ENCODE results near the gene CKMT2. TPM values are rescaled to one million over a fixed set of nuclear protein-coding genes. Genes with fewer than 3 reads are reported as not detected.

Gene CKMT2
- total RNA-seq, 6 donors from 2014 or later = 2.1 to 2.7 (median 2.3) TPM; not detected in 3

- 80 to 84% methylated on average over 12 of the region's 12 CpGs for WGBS, 2 donors
- no peaks in the 10 kb centered on the region for H3K27me3 ChIP-seq
- H3K4me1 ChIP-seq = peaks cover 9 to 22% (median 15%) of the 10 kb centered on the region in 4 donors
- ATAC-seq (ENCODE audit: low FRiP score in 2 of 2) = peak; percentile 12 to 20
- H3K4me3 ChIP-seq = peak overlapping the region in 3 of 4 donors; percentile 17 to 46 (median 34)
- H3K9me3 ChIP-seq = no peaks in the 10 kb centered on the region
- peak overlapping the region in 3 of 4 donors; percentile 27 to 38 (median 31) for H3K27ac ChIP-seq
- no peaks in the 10 kb centered on the region for H3K36me3 ChIP-seq
- peak in 1 of 2 donors; percentile 48 for DNase-seq
- TF ChIP-seq POLR2AphosphoS5 (IDR thresholded peaks at IDR 0.05) = peak in 1 of 2 donors; percentile 19
- TF ChIP-seq EP300 (IDR thresholded peaks at IDR 0.05) = no peak
These were observed 550 bp upstream of the CKMT2 start for GRCh38 chr5:81232464-81233079.

GRCh38 chr5:81234299-81234698 lies 1.2 kb downstream of the CKMT2 start:
- ATAC-seq (ENCODE audit: low FRiP score in 2 of 2) (no peak), DNase-seq (no peak)
- no peak overlapping the region for H3K4me3 ChIP-seq
- TF ChIP-seq POLR2AphosphoS5 (IDR thresholded peaks at IDR 0.05) = no peak
- TF ChIP-seq, protein P1, sequence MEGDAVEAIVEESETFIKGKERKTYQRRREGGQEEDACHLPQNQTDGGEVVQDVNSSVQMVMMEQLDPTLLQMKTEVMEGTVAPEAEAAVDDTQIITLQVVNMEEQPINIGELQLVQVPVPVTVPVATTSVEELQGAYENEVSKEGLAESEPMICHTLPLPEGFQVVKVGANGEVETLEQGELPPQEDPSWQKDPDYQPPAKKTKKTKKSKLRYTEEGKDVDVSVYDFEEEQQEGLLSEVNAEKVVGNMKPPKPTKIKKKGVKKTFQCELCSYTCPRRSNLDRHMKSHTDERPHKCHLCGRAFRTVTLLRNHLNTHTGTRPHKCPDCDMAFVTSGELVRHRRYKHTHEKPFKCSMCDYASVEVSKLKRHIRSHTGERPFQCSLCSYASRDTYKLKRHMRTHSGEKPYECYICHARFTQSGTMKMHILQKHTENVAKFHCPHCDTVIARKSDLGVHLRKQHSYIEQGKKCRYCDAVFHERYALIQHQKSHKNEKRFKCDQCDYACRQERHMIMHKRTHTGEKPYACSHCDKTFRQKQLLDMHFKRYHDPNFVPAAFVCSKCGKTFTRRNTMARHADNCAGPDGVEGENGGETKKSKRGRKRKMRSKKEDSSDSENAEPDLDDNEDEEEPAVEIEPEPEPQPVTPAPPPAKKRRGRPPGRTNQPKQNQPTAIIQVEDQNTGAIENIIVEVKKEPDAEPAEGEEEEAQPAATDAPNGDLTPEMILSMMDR (IDR thresholded peaks at IDR 0.05) = no peak
- no peak for TF ChIP-seq EP300 (IDR thresholded peaks at IDR 0.05)
- no peak for TF ChIP-seq POLR2A (IDR thresholded peaks at IDR 0.05)
- no peaks in the 10 kb centered on the region for H3K27me3 ChIP-seq
- H3K36me3 ChIP-seq = no peaks in the 10 kb centered on the region
- WGBS, 2 donors = 87 to 91% methylated on average over 3 to 7 of the region's 7 CpGs
- no peak overlapping the region for H3K27ac ChIP-seq
- H3K4me1 ChIP-seq = peaks cover 9 to 22% (median 15%) of the 10 kb centered on the region in 4 donors
- H3K9me3 ChIP-seq = no peaks in the 10 kb centered on the region

- no peak for ATAC-seq (ENCODE audit: low FRiP score in 2 of 2)
- no peak overlapping the region for H3K27ac ChIP-seq
- H3K4me3 ChIP-seq = no peak overlapping the region
- no peaks in the 10 kb centered on the region for H3K27me3 ChIP-seq
- no peak for DNase-seq
- no peaks in the 10 kb centered on the region for H3K36me3 ChIP-seq
- TF ChIP-seq, protein P1 (IDR thresholded peaks at IDR 0.05) = no peak
- TF ChIP-seq POLR2AphosphoS5 (IDR thresholded peaks at IDR 0.05) = no peak
- no peak for TF ChIP-seq POLR2A (IDR thresholded peaks at IDR 0.05)
- TF ChIP-seq EP300 (IDR thresholded peaks at IDR 0.05) = no peak
- H3K9me3 ChIP-seq = no peaks in the 10 kb centered on the region
- H3K4me1 ChIP-seq = peaks cover 9 to 22% (median 15%) of the 10 kb centered on the region in 4 donors
- WGBS, 2 donors = 57 to 73% methylated on average over 2 to 3 of the region's 3 CpGs
These were observed 1.7 kb downstream of the CKMT2 start for GRCh38 chr5:81234801-81235200.

DNA sequence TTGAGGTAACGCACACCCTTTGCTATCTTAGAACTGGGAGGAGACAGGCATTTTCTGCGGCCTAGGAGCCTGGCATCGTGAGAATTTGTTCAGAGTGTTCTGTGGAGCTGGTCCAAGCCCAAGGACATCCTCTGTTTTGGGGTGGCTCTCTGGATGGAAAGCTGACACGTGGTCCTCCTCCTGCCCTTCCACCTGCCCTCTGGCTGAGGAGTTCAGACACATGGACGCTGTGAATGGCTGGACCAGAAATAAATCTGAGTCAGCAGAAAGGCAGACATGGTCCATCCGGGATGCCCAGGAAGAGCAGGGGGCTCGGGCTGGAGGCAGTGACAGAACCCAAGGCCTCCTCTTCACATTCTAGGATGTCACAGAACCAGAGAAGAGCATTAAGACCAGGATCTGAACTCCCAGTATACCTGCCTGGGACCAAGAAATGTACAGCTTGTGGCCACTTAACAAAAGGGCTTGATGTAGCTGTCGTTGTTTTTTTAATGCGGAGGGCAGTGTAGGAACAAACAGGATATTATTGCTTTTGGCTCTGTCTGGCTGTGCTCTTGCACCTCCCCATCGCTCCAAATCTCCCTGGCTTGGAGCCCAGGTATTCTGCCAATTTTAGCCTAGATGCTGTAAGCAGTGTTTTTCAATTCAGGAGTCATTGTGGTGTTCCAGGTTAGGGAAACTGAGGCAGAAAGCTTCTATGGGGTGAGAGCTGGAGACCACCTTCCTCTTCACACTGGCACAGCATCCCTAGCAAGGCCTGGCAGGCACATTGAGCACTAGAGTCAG lies 2.4 kb downstream of the CKMT2 start:
- peaks cover 9 to 22% (median 15%) of the 10 kb centered on the region in 4 donors for H3K4me1 ChIP-seq
- TF ChIP-seq, protein P1 (IDR thresholded peaks at IDR 0.05) = no peak
- TF ChIP-seq EP300 (IDR thresholded peaks at IDR 0.05) = no peak
- no peak for TF ChIP-seq POLR2AphosphoS5 (IDR thresholded peaks at IDR 0.05)
- TF ChIP-seq POLR2A (IDR thresholded peaks at IDR 0.05) = no peak
- ATAC-seq (ENCODE audit: low FRiP score in 2 of 2) (no peak), DNase-seq (no peak)
- no peak overlapping the region for H3K4me3 ChIP-seq
- H3K27me3 ChIP-seq = no peaks in the 10 kb centered on the region
- no peaks in the 10 kb centered on the region for H3K9me3 ChIP-seq
- WGBS, 2 donors = 73 to 74% methylated on average over 7 to 10 of the region's 10 CpGs
- H3K27ac ChIP-seq = no peak overlapping the region
- no peaks in the 10 kb centered on the region for H3K36me3 ChIP-seq

DNA sequence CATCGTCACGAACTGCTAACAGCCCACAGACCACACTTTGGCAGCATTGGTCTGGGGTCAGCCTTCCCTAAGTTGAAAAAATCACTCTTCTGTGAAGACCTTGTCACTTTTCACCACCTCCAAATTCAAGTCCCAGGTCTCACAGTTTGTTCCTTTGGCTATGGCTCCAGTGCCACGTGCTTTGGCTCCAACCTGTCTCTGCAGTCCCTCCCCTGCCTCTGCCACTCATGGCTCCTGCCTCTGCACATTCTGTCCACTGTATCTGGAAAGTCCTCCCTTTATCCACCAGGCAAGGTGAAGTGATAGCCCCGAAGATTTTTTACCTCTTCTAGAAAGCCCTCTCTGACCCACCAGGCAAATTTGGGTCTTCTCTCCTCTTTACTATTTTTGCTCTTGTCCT lies 5.3 kb downstream of the CKMT2 start:
- H3K27me3 ChIP-seq = no peaks in the 10 kb centered on the region
- H3K27ac ChIP-seq = no peak overlapping the region
- TF ChIP-seq, protein P1 (IDR thresholded peaks at IDR 0.05) = no peak
- TF ChIP-seq EP300 (IDR thresholded peaks at IDR 0.05) (no peak), POLR2A (IDR thresholded peaks at IDR 0.05) (no peak), POLR2AphosphoS5 (IDR thresholded peaks at IDR 0.05) (no peak)
- no peak for ATAC-seq (ENCODE audit: low FRiP score in 2 of 2)
- no peak overlapping the region for H3K4me3 ChIP-seq
- no peak for DNase-seq
- 92 to 93% methylated on average over 4 of the region's 4 CpGs for WGBS, 2 donors
- H3K36me3 ChIP-seq = no peaks in the 10 kb centered on the region
- peaks cover 6 to 13% (median 10%) of the 10 kb centered on the region in 4 donors for H3K4me1 ChIP-seq
- H3K9me3 ChIP-seq = no peaks in the 10 kb centered on the region
